Mesothelial cell of epicardium (in vitro differentiated cells): ENCODE data around the gene LTB4R. TPM values are rescaled to one million over a fixed set of nuclear protein-coding genes. Genes with fewer than 3 reads are reported as not detected.
A peak's percentile ranks its signal among the peaks of the same experiment; 100 is the strongest.

Experiments
- DNase-seq, 2 experiments: peaks; one replicate each; pipeline ENCODE4 v3.0.0; 2021; ENCODE audit warnings: low spot score in 2 of 2; ENCODE audit not compliant: unreplicated experiment in 2 of 2
- H3K27ac Mint-ChIP-seq: 2 replicates; pipeline ENCODE4 v1.8.0; 2021; ENCODE audit warnings: mixed read lengths
- H3K27me3 Mint-ChIP-seq: 2 replicates; pipeline ENCODE4 v1.8.0; 2021; ENCODE audit warnings: low read depth, mixed read lengths
- H3K36me3 Mint-ChIP-seq: 2 replicates; pipeline ENCODE4 v1.8.0; 2021; ENCODE audit warnings: mixed read lengths
- H3K4me1 Mint-ChIP-seq: 2 replicates; pipeline ENCODE4 v1.8.0; 2021; ENCODE audit warnings: mixed read lengths
- H3K4me3 Mint-ChIP-seq: 2 replicates; pipeline ENCODE4 v1.8.0; 2021; ENCODE audit warnings: mild to moderate bottlenecking, moderate library complexity, mixed read lengths
- H3K9me3 Mint-ChIP-seq: 2 replicates; pipeline ENCODE4 v1.8.0; 2021; ENCODE audit warnings: mixed read lengths
- CTCF ChIP-seq: fragments of 200-600 bp; sonication (generic); IDR thresholded peaks from one replicate; pipeline ENCODE4 v1.5.0; 2021; ENCODE audit warnings: antibody characterized with exemption; ENCODE audit not compliant: unreplicated experiment
- total RNA-seq: library from RNA; stranded (reverse); gene quantifications from 3 replicates; pipeline ENCODE4 v1.2.1, GENCODE V29; 2021

The LTB4R gene
- total RNA-seq, 1 donor from 2014 or later, result 11.8 TPM

GRCh38 chr14:24360281-24360680, 49.0 kb downstream of the LTB4R start:
- TF ChIP-seq CTCF, result no peak
- H3K9me3 Mint-ChIP-seq, result peaks cover 4% of the 10 kb centered on the region
- H3K36me3 Mint-ChIP-seq, result no peaks in the 10 kb centered on the region
- DNase-seq, result no peak
- no peak overlapping the region for H3K27ac Mint-ChIP-seq
- peaks cover 6% of the 10 kb centered on the region for H3K27me3 Mint-ChIP-seq
- no peak overlapping the region for H3K4me3 Mint-ChIP-seq
- H3K4me1 Mint-ChIP-seq, result peaks cover 4% of the 10 kb centered on the region

DNA sequence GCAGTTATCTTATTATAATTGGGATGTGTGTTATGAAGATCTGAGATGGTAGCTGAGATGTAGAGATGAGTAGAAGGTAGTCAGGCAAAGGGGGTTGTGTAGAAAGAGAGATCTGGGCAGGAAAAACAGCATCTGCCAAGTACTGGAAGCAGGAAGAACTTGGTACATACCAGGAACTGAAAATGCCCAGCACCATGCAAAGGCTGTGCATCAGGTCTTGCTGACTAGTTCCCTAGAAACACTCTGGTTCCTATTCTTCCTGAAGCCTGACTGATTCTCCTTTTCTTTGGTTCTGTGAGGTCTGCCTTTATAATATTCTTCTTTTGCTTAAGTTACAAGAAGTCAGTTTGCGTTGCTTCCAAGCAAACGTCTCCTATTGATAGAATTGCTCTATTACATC, 50.0 kb downstream of the LTB4R start:
- TF ChIP-seq CTCF, result no peak
- no peak for DNase-seq
- Mint-ChIP-seq H3K9me3 (peaks cover 4% of the 10 kb centered on the region), H3K4me3 (no peak overlapping the region), H3K27me3 (peaks cover 6% of the 10 kb centered on the region), H3K27ac (no peak overlapping the region), H3K4me1 (peaks cover 15% of the 10 kb centered on the region), H3K36me3 (no peaks in the 10 kb centered on the region)

GRCh38 chr14:24362241-24362960, 51.1 kb downstream of the LTB4R start:
- TF ChIP-seq CTCF, result no peak
- Mint-ChIP-seq H3K4me1 (peaks cover 16% of the 10 kb centered on the region), H3K4me3 (no peak overlapping the region), H3K36me3 (no peaks in the 10 kb centered on the region), H3K27ac (no peak overlapping the region), H3K27me3 (peaks cover 3% of the 10 kb centered on the region), H3K9me3 (peaks cover 4% of the 10 kb centered on the region)
- no peak for DNase-seq

- H3K27ac Mint-ChIP-seq, result no peak overlapping the region
- no peak for DNase-seq
- peaks cover 22% of the 10 kb centered on the region for H3K4me1 Mint-ChIP-seq
- TF ChIP-seq CTCF, result no peak
- no peaks in the 10 kb centered on the region for H3K27me3 Mint-ChIP-seq
- peaks cover 4% of the 10 kb centered on the region for H3K9me3 Mint-ChIP-seq
- no peak overlapping the region for H3K4me3 Mint-ChIP-seq
- no peaks in the 10 kb centered on the region for H3K36me3 Mint-ChIP-seq
Observed at GRCh38 chr14:24363401-24363800, 52.1 kb downstream of the LTB4R start.

- TF ChIP-seq CTCF, result no peak
- Mint-ChIP-seq H3K9me3 (peaks cover 4% of the 10 kb centered on the region), H3K27me3 (no peaks in the 10 kb centered on the region), H3K36me3 (no peaks in the 10 kb centered on the region), H3K4me1 (peaks cover 28% of the 10 kb centered on the region), H3K27ac (peak overlapping the region; percentile 97), H3K4me3 (no peak overlapping the region)
- no peak for DNase-seq
Observed at GRCh38 chr14:24364841-24365240, 53.5 kb downstream of the LTB4R start.
